WTC11 (cell line): ENCODE measurements around the gene P2RX3. TPM values are rescaled to one million over a fixed set of nuclear protein-coding genes. Genes with fewer than 3 reads are reported as not detected.

Experiments used
- ATAC-seq: fragments of 200-7000 bp; cut with Tn5 transposase; 2 replicates; pipeline ENCODE4 v1.10.0; 2021; ENCODE audit warnings: mild to moderate bottlenecking, moderate library complexity
- CTCF ChIA-PET: fragments of 300-600 bp; sonication (Branson Sonifier 250); formaldehyde crosslinking; loops from one replicate; lab custom pipeline; 2021; ENCODE audit warnings: antibody characterized with exemption; lab: Charles Lee
- POLR2A ChIA-PET: fragments of 350-600 bp; sonication (Branson Sonifier 250); formaldehyde crosslinking; loops from one replicate; lab custom pipeline; 2021; ENCODE audit warnings: antibody characterized with exemption; lab: Charles Lee
- DNase-seq: peaks from one replicate; pipeline ENCODE4 v3.0.0; 2021; ENCODE audit warnings: low spot score
- H3K27ac Mint-ChIP-seq: 2 replicates; pipeline ENCODE4 v1.8.0; 2021; ENCODE audit warnings: mixed read lengths
- H3K27me3 Mint-ChIP-seq: 2 replicates; pipeline ENCODE4 v1.8.0; 2021; ENCODE audit warnings: low read depth, mild to moderate bottlenecking, moderate library complexity, mixed read lengths
- H3K36me3 Mint-ChIP-seq: 2 replicates; pipeline ENCODE4 v1.8.0; 2021; ENCODE audit warnings: mixed read lengths
- H3K4me1 Mint-ChIP-seq: 2 replicates; pipeline ENCODE4 v1.8.0; 2022; ENCODE audit warnings: mixed read lengths
- H3K4me3 Mint-ChIP-seq: 2 replicates; pipeline ENCODE4 v1.8.0; 2021; ENCODE audit warnings: mild to moderate bottlenecking, moderate library complexity, mixed read lengths
- H3K9me3 Mint-ChIP-seq: 2 replicates; pipeline ENCODE4 v1.8.0; 2021; ENCODE audit warnings: mixed read lengths
- EMX1 ChIP-seq: fragments of 250-450 bp; sonication (Bioruptor Pico); IDR thresholded peaks from 2 replicates; pipeline ENCODE4 v1.8.0; 2021; ENCODE audit warnings: mild to moderate bottlenecking
- ESRRA ChIP-seq: sonication (generic); formaldehyde crosslinking; IDR thresholded peaks from 2 replicates; pipeline ENCODE4 v1.8.1; 2022; ENCODE audit warnings: mild to moderate bottlenecking, missing genetic modification reagents, borderline replicate concordance
- FOXP1 ChIP-seq: sonication (generic); formaldehyde crosslinking; IDR thresholded peaks from 2 replicates; pipeline ENCODE4 v1.8.0; 2022; ENCODE audit warnings: missing genetic modification reagents, mild to moderate bottlenecking, moderate library complexity, borderline replicate concordance
- GTF2I ChIP-seq: fragments of 250-450 bp; sonication (Bioruptor Pico); conservative IDR thresholded peaks from 2 replicates; pipeline ENCODE4 v1.4.0; 2021; ENCODE audit warnings: mild to moderate bottlenecking
- IRF2 ChIP-seq: sonication (generic); formaldehyde crosslinking; IDR thresholded peaks from 2 replicates; pipeline ENCODE4 v1.8.0; 2022; ENCODE audit warnings: low read depth, missing genetic modification reagents, borderline replicate concordance
- JUN ChIP-seq: sonication (generic); formaldehyde crosslinking; IDR thresholded peaks from 2 replicates; pipeline ENCODE4 v1.8.0; 2023; ENCODE audit warnings: mild to moderate bottlenecking, missing genetic modification reagents
- NFATC4 ChIP-seq: fragments of 250-450 bp; sonication (Bioruptor Pico); IDR thresholded peaks from 2 replicates; pipeline ENCODE4 v1.9.0; 2021; ENCODE audit warnings: mild to moderate bottlenecking
- NR1H2 ChIP-seq: sonication (generic); formaldehyde crosslinking; IDR thresholded peaks from 2 replicates; pipeline ENCODE4 v1.9.0; 2021; ENCODE audit warnings: mild to moderate bottlenecking, moderate library complexity, missing genetic modification reagents
- NR2C2 ChIP-seq: sonication (generic); formaldehyde crosslinking; IDR thresholded peaks from 2 replicates; pipeline ENCODE4 v1.8.0; 2022; ENCODE audit warnings: mild to moderate bottlenecking, missing genetic modification reagents
- SOX15 ChIP-seq: fragments of 250-450 bp; sonication (Bioruptor Pico); IDR thresholded peaks from 2 replicates; pipeline ENCODE4 v1.9.0; 2021; ENCODE audit warnings: mild to moderate bottlenecking
- TP53 ChIP-seq: sonication (generic); formaldehyde crosslinking; IDR thresholded peaks from 2 replicates; pipeline ENCODE4 v1.8.1; 2023; ENCODE audit warnings: mild to moderate bottlenecking, missing genetic modification reagents
- ZNF423 ChIP-seq: fragments of 250-450 bp; sonication (Bioruptor Pico); IDR thresholded peaks from 2 replicates; pipeline ENCODE4 v2.1.2; 2022; ENCODE audit warnings: mild to moderate bottlenecking, moderate library complexity
- total RNA-seq: library from RNA; stranded (reverse); gene quantifications from 3 replicates; pipeline ENCODE4 v1.2.3, GENCODE V29; 2021
- TF ChIP-seq, protein P1 (sequence below): sonication (generic); formaldehyde crosslinking; IDR thresholded peaks from 2 replicates; pipeline ENCODE4 v1.8.1; 2023; ENCODE audit warnings: mild to moderate bottlenecking, moderate library complexity, missing genetic modification reagents
- TF ChIP-seq, protein P2 (sequence below): sonication (generic); formaldehyde crosslinking; IDR thresholded peaks from 2 replicates; pipeline ENCODE4 v1.8.0; 2023; ENCODE audit warnings: missing genetic modification reagents
- TF ChIP-seq, protein P3 (sequence below): sonication (generic); formaldehyde crosslinking; conservative IDR thresholded peaks from 2 replicates; pipeline ENCODE4 v1.8.1; 2023; ENCODE audit warnings: mild to moderate bottlenecking, low read depth, missing genetic modification reagents, moderate library complexity
- TF ChIP-seq, protein P4 (sequence below): sonication (generic); formaldehyde crosslinking; IDR thresholded peaks from 2 replicates; pipeline ENCODE4 v1.8.0; 2022; ENCODE audit warnings: mild to moderate bottlenecking, missing genetic modification reagents
- TF ChIP-seq, protein P5 (sequence below): sonication (generic); formaldehyde crosslinking; IDR thresholded peaks from 2 replicates; pipeline ENCODE4 v1.8.1; 2023; ENCODE audit warnings: mild to moderate bottlenecking, missing genetic modification reagents
- TF ChIP-seq, protein P6 (sequence below): sonication (generic); formaldehyde crosslinking; IDR thresholded peaks from 2 replicates; pipeline ENCODE4 v1.8.1; 2022; ENCODE audit warnings: mild to moderate bottlenecking, missing genetic modification reagents, moderate library complexity, borderline replicate concordance
- TF ChIP-seq, protein P7 (sequence below): fragments of 250-450 bp; sonication (Bioruptor Pico); IDR thresholded peaks from 2 replicates; pipeline ENCODE4 v1.9.0; 2021; ENCODE audit warnings: mild to moderate bottlenecking
- TF ChIP-seq, protein P8 (sequence below): sonication (generic); formaldehyde crosslinking; IDR thresholded peaks from 2 replicates; pipeline ENCODE4 v1.8.1; 2023; ENCODE audit warnings: mild to moderate bottlenecking, missing genetic modification reagents, moderate library complexity
- TF ChIP-seq, protein P9 (sequence below): sonication (generic); formaldehyde crosslinking; IDR thresholded peaks from 2 replicates; pipeline ENCODE4 v1.8.1; 2023; ENCODE audit warnings: mild to moderate bottlenecking, missing genetic modification reagents, moderate library complexity
- TF ChIP-seq, protein P10 (sequence below): fragments of 250-450 bp; sonication (Bioruptor Pico); IDR thresholded peaks from 2 replicates; pipeline ENCODE4 v1.9.0; 2021; ENCODE audit warnings: moderate library complexity, mild to moderate bottlenecking, inconsistent platforms, borderline replicate concordance

Gene P2RX3
- total RNA-seq, 1 experiment from 2014 or later = 0.26 TPM

DNA sequence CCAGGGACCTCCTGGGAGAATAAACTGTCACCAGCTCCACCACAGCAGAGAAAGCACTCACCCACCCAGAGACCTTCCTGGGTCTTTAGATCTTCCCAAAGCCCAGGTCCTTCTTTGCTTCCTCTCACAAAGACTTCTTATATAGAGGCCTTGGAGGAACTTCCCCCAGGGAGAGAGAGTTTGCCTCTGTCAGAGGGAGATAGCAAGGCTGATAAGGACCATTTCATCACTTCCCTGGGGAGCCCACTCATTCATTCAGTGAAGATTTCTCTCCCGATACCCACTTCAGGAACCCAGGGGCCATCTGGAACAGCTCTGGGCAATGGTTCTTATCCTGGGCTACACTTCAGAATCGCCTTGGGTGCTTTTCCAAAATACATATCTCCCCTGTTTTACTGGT is 52.4 kb downstream of the P2RX3 start, which contains the start of gene PRG2 (continued):
- TF ChIP-seq, protein P1, sequence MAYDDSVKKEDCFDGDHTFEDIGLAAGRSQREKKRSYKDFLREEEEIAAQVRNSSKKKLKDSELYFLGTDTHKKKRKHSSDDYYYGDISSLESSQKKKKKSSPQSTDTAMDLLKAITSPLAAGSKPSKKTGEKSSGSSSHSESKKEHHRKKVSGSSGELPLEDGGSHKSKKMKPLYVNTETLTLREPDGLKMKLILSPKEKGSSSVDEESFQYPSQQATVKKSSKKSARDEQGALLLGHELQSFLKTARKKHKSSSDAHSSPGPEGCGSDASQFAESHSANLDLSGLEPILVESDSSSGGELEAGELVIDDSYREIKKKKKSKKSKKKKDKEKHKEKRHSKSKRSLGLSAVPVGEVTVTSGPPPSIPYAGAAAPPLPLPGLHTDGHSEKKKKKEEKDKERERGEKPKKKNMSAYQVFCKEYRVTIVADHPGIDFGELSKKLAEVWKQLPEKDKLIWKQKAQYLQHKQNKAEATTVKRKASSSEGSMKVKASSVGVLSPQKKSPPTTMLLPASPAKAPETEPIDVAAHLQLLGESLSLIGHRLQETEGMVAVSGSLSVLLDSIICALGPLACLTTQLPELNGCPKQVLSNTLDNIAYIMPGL (CRISPR knock-in tag) = no peak
- no peak for TF ChIP-seq FOXP1
- TF ChIP-seq, protein P2, sequence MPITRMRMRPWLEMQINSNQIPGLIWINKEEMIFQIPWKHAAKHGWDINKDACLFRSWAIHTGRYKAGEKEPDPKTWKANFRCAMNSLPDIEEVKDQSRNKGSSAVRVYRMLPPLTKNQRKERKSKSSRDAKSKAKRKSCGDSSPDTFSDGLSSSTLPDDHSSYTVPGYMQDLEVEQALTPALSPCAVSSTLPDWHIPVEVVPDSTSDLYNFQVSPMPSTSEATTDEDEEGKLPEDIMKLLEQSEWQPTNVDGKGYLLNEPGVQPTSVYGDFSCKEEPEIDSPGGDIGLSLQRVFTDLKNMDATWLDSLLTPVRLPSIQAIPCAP (CRISPR knock-in tag) = no peak

DNA sequence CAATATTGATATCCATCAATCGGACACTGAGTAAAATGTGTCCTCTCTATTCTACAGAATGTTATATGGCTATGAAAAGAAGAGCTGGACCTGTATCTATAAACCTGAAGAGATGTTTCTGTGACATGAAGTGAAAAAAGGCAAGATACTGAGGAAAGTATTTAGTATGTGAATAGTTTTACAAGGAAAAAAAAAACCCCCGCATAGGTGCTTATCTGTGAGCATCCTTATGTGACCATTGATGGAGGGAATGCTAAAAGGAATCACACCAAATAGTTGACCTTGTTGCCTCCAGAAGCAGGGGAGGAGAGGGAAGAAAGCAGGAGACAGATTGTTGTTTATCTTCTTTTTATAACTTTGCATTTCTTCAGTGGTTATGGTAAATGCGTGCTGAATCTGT is 53.0 kb downstream of the P2RX3 start:
- DNase-seq = no peak
- TF ChIP-seq, protein P3, sequence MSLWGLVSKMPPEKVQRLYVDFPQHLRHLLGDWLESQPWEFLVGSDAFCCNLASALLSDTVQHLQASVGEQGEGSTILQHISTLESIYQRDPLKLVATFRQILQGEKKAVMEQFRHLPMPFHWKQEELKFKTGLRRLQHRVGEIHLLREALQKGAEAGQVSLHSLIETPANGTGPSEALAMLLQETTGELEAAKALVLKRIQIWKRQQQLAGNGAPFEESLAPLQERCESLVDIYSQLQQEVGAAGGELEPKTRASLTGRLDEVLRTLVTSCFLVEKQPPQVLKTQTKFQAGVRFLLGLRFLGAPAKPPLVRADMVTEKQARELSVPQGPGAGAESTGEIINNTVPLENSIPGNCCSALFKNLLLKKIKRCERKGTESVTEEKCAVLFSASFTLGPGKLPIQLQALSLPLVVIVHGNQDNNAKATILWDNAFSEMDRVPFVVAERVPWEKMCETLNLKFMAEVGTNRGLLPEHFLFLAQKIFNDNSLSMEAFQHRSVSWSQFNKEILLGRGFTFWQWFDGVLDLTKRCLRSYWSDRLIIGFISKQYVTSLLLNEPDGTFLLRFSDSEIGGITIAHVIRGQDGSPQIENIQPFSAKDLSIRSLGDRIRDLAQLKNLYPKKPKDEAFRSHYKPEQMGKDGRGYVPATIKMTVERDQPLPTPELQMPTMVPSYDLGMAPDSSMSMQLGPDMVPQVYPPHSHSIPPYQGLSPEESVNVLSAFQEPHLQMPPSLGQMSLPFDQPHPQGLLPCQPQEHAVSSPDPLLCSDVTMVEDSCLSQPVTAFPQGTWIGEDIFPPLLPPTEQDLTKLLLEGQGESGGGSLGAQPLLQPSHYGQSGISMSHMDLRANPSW (CRISPR knock-in tag) = no peak
- TF ChIP-seq NR1H2 (CRISPR knock-in tag) (no peak), ESRRA (CRISPR knock-in tag) (no peak), TP53 (CRISPR knock-in tag) (no peak), EMX1 (no peak), NFATC4 (CRISPR knock-in tag) (no peak), NR2C2 (no peak), SOX15 (CRISPR knock-in tag) (no peak), GTF2I (CRISPR knock-in tag) (no peak), IRF2 (CRISPR knock-in tag) (no peak), JUN (CRISPR knock-in tag) (no peak), ZNF423 (no peak)
- TF ChIP-seq, protein P4, sequence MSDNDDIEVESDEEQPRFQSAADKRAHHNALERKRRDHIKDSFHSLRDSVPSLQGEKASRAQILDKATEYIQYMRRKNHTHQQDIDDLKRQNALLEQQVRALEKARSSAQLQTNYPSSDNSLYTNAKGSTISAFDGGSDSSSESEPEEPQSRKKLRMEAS = no peak
- TF ChIP-seq, protein P5, sequence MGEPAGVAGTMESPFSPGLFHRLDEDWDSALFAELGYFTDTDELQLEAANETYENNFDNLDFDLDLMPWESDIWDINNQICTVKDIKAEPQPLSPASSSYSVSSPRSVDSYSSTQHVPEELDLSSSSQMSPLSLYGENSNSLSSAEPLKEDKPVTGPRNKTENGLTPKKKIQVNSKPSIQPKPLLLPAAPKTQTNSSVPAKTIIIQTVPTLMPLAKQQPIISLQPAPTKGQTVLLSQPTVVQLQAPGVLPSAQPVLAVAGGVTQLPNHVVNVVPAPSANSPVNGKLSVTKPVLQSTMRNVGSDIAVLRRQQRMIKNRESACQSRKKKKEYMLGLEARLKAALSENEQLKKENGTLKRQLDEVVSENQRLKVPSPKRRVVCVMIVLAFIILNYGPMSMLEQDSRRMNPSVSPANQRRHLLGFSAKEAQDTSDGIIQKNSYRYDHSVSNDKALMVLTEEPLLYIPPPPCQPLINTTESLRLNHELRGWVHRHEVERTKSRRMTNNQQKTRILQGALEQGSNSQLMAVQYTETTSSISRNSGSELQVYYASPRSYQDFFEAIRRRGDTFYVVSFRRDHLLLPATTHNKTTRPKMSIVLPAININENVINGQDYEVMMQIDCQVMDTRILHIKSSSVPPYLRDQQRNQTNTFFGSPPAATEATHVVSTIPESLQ (CRISPR knock-in tag) = no peak
- TF ChIP-seq, protein P6, sequence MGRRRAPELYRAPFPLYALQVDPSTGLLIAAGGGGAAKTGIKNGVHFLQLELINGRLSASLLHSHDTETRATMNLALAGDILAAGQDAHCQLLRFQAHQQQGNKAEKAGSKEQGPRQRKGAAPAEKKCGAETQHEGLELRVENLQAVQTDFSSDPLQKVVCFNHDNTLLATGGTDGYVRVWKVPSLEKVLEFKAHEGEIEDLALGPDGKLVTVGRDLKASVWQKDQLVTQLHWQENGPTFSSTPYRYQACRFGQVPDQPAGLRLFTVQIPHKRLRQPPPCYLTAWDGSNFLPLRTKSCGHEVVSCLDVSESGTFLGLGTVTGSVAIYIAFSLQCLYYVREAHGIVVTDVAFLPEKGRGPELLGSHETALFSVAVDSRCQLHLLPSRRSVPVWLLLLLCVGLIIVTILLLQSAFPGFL (CRISPR knock-in tag) = no peak
- TF ChIP-seq, protein P7, sequence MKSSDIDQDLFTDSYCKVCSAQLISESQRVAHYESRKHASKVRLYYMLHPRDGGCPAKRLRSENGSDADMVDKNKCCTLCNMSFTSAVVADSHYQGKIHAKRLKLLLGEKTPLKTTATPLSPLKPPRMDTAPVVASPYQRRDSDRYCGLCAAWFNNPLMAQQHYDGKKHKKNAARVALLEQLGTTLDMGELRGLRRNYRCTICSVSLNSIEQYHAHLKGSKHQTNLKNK (CRISPR knock-in tag) = no peak
- TF ChIP-seq, protein P8, sequence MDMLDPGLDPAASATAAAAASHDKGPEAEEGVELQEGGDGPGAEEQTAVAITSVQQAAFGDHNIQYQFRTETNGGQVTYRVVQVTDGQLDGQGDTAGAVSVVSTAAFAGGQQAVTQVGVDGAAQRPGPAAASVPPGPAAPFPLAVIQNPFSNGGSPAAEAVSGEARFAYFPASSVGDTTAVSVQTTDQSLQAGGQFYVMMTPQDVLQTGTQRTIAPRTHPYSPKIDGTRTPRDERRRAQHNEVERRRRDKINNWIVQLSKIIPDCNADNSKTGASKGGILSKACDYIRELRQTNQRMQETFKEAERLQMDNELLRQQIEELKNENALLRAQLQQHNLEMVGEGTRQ (CRISPR knock-in tag) = no peak
- TF ChIP-seq, protein P9, sequence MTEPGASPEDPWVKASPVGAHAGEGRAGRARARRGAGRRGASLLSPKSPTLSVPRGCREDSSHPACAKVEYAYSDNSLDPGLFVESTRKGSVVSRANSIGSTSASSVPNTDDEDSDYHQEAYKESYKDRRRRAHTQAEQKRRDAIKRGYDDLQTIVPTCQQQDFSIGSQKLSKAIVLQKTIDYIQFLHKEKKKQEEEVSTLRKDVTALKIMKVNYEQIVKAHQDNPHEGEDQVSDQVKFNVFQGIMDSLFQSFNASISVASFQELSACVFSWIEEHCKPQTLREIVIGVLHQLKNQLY (CRISPR knock-in tag) = no peak
- TF ChIP-seq, protein P10, sequence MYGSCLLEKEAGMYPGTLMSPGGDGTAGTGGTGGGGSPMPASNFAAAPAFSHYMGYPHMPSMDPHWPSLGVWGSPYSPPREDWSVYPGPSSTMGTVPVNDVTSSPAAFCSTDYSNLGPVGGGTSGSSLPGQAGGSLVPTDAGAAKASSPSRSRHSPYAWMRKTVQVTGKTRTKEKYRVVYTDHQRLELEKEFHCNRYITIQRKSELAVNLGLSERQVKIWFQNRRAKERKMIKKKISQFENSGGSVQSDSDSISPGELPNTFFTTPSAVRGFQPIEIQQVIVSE = no peak
- TF ChIP-seq, protein P2 (CRISPR knock-in tag) = no peak
- H3K4me1 Mint-ChIP-seq = no peaks in the 10 kb centered on the region
- H3K36me3 Mint-ChIP-seq = no peaks in the 10 kb centered on the region
- no peak for ATAC-seq
- H3K27ac Mint-ChIP-seq = no peak overlapping the region
- no peak overlapping the region for H3K4me3 Mint-ChIP-seq
- POLR2A ChIA-PET = no interaction called here
- peaks cover 24% of the 10 kb centered on the region for H3K27me3 Mint-ChIP-seq
- no peaks in the 10 kb centered on the region for H3K9me3 Mint-ChIP-seq
- CTCF ChIA-PET = no interaction called here
